Endometrium (tissue), 2 donors: ENCODE measurements around the gene ELL2.
"Not testable (repeated sequence)": the region's sequence is repeated elsewhere in the genome, so short reads cannot be mapped to it uniquely, and the experiment has no call there.

Source experiments
- FAIRE-seq: peaks from 2 replicates; lab custom pipeline; 2012; peaks lifted over from hg19 to GRCh38; lab: Jason Lieb, UNC
- donor health status: control.
- donor health status: control.

The ELL2 gene

GRCh38 chr5:95880081-95880926 lies 81.3 kb downstream of the ELL2 start:
- no peak for FAIRE-seq

- FAIRE-seq = no peak
Observed at GRCh38 chr5:95879661-95880060, 82.0 kb downstream of the ELL2 start.

GRCh38 chr5:95878417-95879323 lies 83.0 kb downstream of the ELL2 start:
- FAIRE-seq = no peak

- no peak for FAIRE-seq
Observed at GRCh38 chr5:95876782-95877181, 84.9 kb downstream of the ELL2 start.

GRCh38 chr5:95874246-95874645 lies 87.4 kb downstream of the ELL2 start:
- FAIRE-seq = no peak

GRCh38 chr5:95873351-95873750 lies 88.3 kb downstream of the ELL2 start:
- no peak for FAIRE-seq

GRCh38 chr5:95872346-95873268 lies 89.0 kb downstream of the ELL2 start:
- no peak for FAIRE-seq

- no peak for FAIRE-seq
Observed at GRCh38 chr5:95871146-95871806, 90.4 kb downstream of the ELL2 start.

- no peak for FAIRE-seq
Observed at GRCh38 chr5:95870105-95870672, 91.5 kb downstream of the ELL2 start.

GRCh38 chr5:95869173-95869855 lies 92.3 kb downstream of the ELL2 start:
- FAIRE-seq = not testable (repeated sequence)

GRCh38 chr5:95868136-95868535 lies 93.5 kb downstream of the ELL2 start:
- no peak for FAIRE-seq

- no peak for FAIRE-seq
Observed at GRCh38 chr5:95866435-95867040, 95.1 kb downstream of the ELL2 start.

- FAIRE-seq = no peak
Observed at GRCh38 chr5:95864944-95865504, 96.6 kb downstream of the ELL2 start.

- FAIRE-seq = no peak
Observed at GRCh38 chr5:95864456-95864855, 97.2 kb downstream of the ELL2 start.

GRCh38 chr5:95863383-95863757 lies 98.3 kb downstream of the ELL2 start:
- no peak for FAIRE-seq

GRCh38 chr5:95862671-95863382 lies 98.8 kb downstream of the ELL2 start:
- FAIRE-seq = no peak

GRCh38 chr5:95861864-95862561 lies 99.6 kb downstream of the ELL2 start:
- FAIRE-seq = no peak

GRCh38 chr5:95861221-95861863 lies 100.3 kb downstream of the ELL2 start:
- no peak for FAIRE-seq
